C4-2B (cell line): ENCODE measurements around the gene PISD.

Experiments used
- CTCF ChIP-seq: fragments of 450-650 bp; conservative IDR thresholded peaks from 2 replicates; pipeline ENCODE4 v1.5.1; 2017; ENCODE audit warnings: mild to moderate bottlenecking
- ZFX ChIP-seq: fragments of 450-650 bp; IDR thresholded peaks from 2 replicates; pipeline ENCODE4 v1.6.1; 2017

DNA sequence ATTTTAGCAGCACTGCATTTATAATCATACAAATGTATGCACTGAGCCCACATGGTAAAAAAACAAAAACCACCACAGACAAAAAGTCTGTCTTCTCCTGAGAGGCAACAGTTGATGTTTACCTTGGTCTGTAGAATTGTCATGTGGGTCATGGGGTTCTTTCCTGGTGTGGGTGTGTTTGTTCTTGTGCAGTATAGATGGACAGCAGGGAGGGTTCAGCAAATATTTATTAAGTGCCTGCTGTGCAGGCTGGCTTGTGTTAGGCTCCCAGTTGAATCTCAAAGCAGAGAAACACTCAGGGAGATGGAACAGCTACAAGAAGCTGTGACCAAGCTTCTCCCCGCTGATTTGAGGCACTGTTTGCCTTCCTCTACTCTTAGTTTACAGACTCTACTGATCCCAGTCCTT is 82.2 kb downstream of the PISD start:
- TF ChIP-seq CTCF (no peak), ZFX (no peak)
